Calu3 (cell line): ENCODE results near the gene KLK12. TPM values are rescaled to one million over a fixed set of nuclear protein-coding genes. Genes with fewer than 3 reads are reported as not detected.

ENCODE experiments used
- BruUV-seq: library from RNA; stranded (reverse); fragments of 400-500 nt; replicated peaks from 2 replicates; lab custom pipeline; 2021; lab: Mats Ljungman, UMichigan
- CTCF ChIA-PET: fragments of 300-600 bp; sonication (Branson Sonifier 250); formaldehyde crosslinking; loops from one replicate; lab custom pipeline; 2022; ENCODE audit warnings: antibody characterized with exemption; lab: Charles Lee
- DNase-seq: peaks from one replicate; pipeline ENCODE4 v3.0.0; 2022
- H3K27ac Mint-ChIP-seq: one replicate; pipeline ENCODE4 v1.8.0; 2022; ENCODE audit warnings: mixed read lengths; ENCODE audit not compliant: unreplicated experiment
- H3K27me3 Mint-ChIP-seq: one replicate; pipeline ENCODE4 v1.8.0; 2022; ENCODE audit warnings: mixed read lengths; ENCODE audit not compliant: unreplicated experiment
- H3K36me3 Mint-ChIP-seq: one replicate; pipeline ENCODE4 v1.8.0; 2022; ENCODE audit warnings: mild to moderate bottlenecking, moderate library complexity, mixed read lengths; ENCODE audit not compliant: insufficient read depth, unreplicated experiment
- H3K4me1 Mint-ChIP-seq: one replicate; pipeline ENCODE4 v1.8.0; 2022; ENCODE audit warnings: mild to moderate bottlenecking, low read depth, mixed read lengths; ENCODE audit not compliant: unreplicated experiment
- H3K4me3 Mint-ChIP-seq: one replicate; pipeline ENCODE4 v1.8.0; 2022; ENCODE audit warnings: mild to moderate bottlenecking, low read depth, moderate library complexity, mixed read lengths; ENCODE audit not compliant: unreplicated experiment
- H3K9me3 Mint-ChIP-seq: one replicate; pipeline ENCODE4 v1.8.0; 2022; ENCODE audit warnings: low read depth, mixed read lengths; ENCODE audit not compliant: unreplicated experiment
- intact Hi-C: fragments of 100-400 bp; cut with micrococcal nuclease; formaldehyde crosslinking; loops from one replicate; pipeline ENCODE4 v1.10.0; 2022; ENCODE audit not compliant: unreplicated experiment
- total RNA-seq: library from RNA; stranded (reverse); gene quantifications from 2 replicates; pipeline ENCODE4 v1.2.3, GENCODE V29; 2022
- TF ChIP-seq, protein P1 (sequence below): fragments of 200-600 bp; IDR thresholded peaks from one replicate; pipeline ENCODE4 v1.8.0; 2022; ENCODE audit warnings: antibody characterized with exemption; ENCODE audit not compliant: unreplicated experiment

Gene KLK12
- total RNA-seq, 1 experiment from 2014 or later: not detected

DNA sequence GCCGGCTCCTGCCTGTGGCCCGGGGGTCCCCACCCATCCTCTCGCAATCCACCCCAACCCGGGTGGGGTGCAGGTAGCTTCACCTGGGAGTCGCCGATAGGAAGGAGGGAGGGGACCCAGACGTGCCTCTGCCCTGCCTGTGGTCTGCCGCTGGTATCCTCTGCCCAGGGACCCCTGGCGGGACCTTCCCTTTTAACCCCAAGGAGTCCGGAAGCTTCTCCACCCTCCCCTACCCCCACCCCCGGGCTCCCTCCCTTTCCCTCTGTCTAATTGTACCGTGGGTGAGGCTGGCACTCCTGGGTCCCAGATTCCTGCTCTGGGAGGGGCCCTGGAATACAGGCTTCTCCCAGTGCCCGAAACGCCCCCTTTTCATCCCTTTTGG lies 15.3 kb downstream of the KLK12 start, which contains the start of gene KLK10:
Gene KLK10, minus strand, starts transcription at position 166 of the 382 bp plus-strand sequence. CDS start 579 bp downstream, outside the sequence.
- intact Hi-C loops: loop anchor here (10.0 kb wide), 1 partner anchor 215 kb away; no protein-coding TSS in a partner anchor
- Mint-ChIP-seq H3K27me3 (no peaks in the 10 kb centered on the region), H3K27ac (peak within 1 kb of the TSS; percentile 86), H3K9me3 (no peaks in the 10 kb centered on the region), H3K36me3 (peaks cover 51% of the 10 kb centered on the region), H3K4me1 (peaks cover 30% of the 10 kb centered on the region), H3K4me3 (peak within 1 kb of the TSS; percentile 89)
- TF ChIP-seq, protein P1, sequence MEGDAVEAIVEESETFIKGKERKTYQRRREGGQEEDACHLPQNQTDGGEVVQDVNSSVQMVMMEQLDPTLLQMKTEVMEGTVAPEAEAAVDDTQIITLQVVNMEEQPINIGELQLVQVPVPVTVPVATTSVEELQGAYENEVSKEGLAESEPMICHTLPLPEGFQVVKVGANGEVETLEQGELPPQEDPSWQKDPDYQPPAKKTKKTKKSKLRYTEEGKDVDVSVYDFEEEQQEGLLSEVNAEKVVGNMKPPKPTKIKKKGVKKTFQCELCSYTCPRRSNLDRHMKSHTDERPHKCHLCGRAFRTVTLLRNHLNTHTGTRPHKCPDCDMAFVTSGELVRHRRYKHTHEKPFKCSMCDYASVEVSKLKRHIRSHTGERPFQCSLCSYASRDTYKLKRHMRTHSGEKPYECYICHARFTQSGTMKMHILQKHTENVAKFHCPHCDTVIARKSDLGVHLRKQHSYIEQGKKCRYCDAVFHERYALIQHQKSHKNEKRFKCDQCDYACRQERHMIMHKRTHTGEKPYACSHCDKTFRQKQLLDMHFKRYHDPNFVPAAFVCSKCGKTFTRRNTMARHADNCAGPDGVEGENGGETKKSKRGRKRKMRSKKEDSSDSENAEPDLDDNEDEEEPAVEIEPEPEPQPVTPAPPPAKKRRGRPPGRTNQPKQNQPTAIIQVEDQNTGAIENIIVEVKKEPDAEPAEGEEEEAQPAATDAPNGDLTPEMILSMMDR: no peak
- DNase-seq: peak; percentile 25
- BruUV-seq: no TSS peak
- CTCF ChIA-PET: interaction anchor here (0.5 to 3.2 kb wide), 8 partner anchors 12 to 295 kb away, joined by 3 to 43 read pairs (median 4); partner anchors contain the start of gene KLK12

DNA sequence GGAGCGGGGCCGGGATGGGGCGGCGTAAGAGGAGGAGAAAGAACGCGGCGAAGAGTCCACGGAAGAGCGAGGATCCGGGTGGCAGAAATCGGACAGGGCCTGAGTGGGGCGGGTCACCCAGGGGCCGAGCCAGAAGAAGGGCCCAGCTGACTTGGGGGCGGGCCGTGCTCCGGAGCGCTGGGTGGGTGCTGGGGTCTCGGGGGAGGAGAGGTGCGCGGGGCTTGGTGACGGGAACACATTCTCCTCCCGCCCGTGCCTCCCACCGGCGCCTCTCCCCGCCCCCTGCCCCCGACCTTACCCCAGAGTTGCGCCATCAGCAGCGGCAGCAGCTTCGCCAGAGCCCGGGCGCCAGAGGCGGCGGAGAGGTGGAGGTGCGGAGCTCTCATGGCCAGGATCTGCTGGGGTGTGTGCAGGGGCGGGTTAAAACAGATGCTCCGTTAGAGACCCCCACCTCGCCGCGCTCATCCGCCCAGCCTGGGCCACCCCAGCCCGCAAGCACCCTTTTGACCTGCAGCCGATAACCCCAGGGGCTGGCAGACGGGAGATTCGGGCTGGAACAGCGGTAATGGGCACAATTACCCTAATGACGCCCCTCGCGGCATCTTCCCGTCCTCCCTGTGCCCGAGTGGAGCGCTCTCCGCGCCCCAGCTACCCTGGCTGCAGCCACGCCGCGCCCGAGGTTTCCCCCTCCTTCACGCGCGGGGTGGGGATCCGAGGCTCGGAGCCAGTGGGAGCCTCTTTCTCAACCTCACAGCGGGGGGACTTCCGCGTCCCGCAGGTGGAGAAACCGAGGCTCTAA lies 15.9 kb downstream of the KLK12 start:
- Mint-ChIP-seq H3K27ac (peak overlapping the region; percentile 86), H3K36me3 (peaks cover 54% of the 10 kb centered on the region), H3K9me3 (no peaks in the 10 kb centered on the region), H3K4me1 (peaks cover 30% of the 10 kb centered on the region), H3K4me3 (peak overlapping the region; percentile 89), H3K27me3 (no peaks in the 10 kb centered on the region)
- intact Hi-C loops: loop anchor here (10.0 kb wide), 1 partner anchor 214 kb away; no protein-coding TSS in a partner anchor
- TF ChIP-seq, protein P1: no peak
- BruUV-seq: TSS peak; percentile 80
- CTCF ChIA-PET: interaction anchor here (0.6 to 3.2 kb wide), 7 partner anchors 11 to 97 kb away, joined by 3 to 43 read pairs (median 5); partner anchors contain the start of gene KLK12
- peak; percentile 89 for DNase-seq

DNA sequence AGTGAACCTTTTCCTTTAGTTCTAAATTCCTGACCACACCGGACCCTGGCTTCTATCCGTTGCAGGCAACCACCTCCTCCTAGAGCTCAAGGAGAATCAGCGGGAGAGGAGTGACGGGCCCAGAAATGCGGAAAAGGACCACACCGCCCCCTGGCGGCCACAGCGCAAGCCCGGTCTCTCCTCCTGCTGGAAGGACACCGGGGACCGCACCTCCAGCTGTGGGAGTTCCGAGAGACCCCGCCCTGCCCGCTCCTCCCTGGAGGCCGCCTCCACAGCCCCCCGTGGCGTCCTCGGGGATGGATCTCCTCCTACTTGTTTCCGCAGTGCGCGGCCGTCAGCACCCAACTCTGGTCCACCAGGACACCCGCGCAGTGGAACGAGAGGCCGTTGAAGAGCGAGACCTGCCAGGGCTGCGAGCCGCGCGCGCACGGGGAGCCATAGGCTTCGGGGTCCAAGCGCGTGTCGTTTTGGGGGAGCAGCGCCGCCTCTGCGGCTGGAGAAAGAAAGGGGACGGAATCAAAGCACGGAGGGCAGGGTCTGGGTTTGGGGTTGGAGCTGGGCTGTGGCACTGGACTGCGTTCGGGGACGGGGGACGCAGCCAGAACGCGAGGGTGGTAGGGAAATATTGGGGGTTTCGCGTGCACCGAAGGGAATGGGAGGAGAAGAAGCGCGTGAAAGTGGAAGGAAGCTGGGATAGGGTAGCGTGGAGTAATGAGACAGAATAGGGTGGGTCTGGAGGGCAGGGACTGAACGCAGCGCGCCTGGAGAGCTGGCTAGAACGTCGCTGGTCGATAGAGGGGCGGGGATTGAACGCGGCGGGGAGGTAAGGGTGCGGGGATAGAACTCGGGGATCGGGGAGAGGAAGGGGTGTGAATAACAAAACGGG lies 17.8 kb downstream of the KLK12 start:
- DNase-seq: peak; percentile 98
- Mint-ChIP-seq H3K9me3 (no peaks in the 10 kb centered on the region), H3K36me3 (peaks cover 57% of the 10 kb centered on the region), H3K4me1 (peaks cover 30% of the 10 kb centered on the region), H3K4me3 (peak overlapping the region; percentile 89), H3K27ac (peak overlapping the region; percentile 86), H3K27me3 (no peaks in the 10 kb centered on the region)
- CTCF ChIA-PET: interaction anchor here (0.5 to 3.2 kb wide), 25 partner anchors 15 to 1543 kb away, joined by 3 to 43 read pairs (median 6); partner anchors contain the start of genes KLK6 and KLK8
- TF ChIP-seq, protein P1: peak; percentile 98
- BruUV-seq: no TSS peak
- intact Hi-C loops: loop anchor here (1.0 to 10.0 kb wide), 3 partner anchors 49 to 212 kb away; no protein-coding TSS in a partner anchor
